ENCODE data around the gene BSN. TPM values are rescaled to one million over a fixed set of nuclear protein-coding genes. Genes with fewer than 3 reads are reported as not detected.

Gene BSN
- total RNA-seq, 4 donors from 2014 or later, result 0.11 to 0.19 (median 0.16) TPM

GRCh38 chr3:49519916-49520385 is 34.3 kb upstream of the BSN start:
- Histone ChIP-seq H3K27ac (no peak overlapping the region), H3K4me3 (no peak overlapping the region), H3K36me3 (peaks cover 0 to 68% (median 0%) of the 10 kb centered on the region in 3 donors), H3K27me3 (no peaks in the 10 kb centered on the region), H3K4me1 (peaks cover 7 to 35% (median 11%) of the 10 kb centered on the region in 3 donors), H3K9me3 (no peaks in the 10 kb centered on the region)
- no peak for DNase-seq
- no peak for TF ChIP-seq CTCF (IDR thresholded peaks at IDR 0.05)
- no peak for TF ChIP-seq POLR2A (IDR thresholded peaks at IDR 0.05)
- intact Hi-C loops (cut with DNase I), result no loop called here
- 86 to 100% methylated on average over 1 to 2 of the region's 2 CpGs for WGBS, 2 donors

- no peak for TF ChIP-seq CTCF (IDR thresholded peaks at IDR 0.05)
- no peak for TF ChIP-seq POLR2A (IDR thresholded peaks at IDR 0.05)
- H3K27me3 ChIP-seq, result no peaks in the 10 kb centered on the region
- H3K4me1 ChIP-seq, result peaks cover 7 to 38% (median 11%) of the 10 kb centered on the region in 3 donors
- DNase-seq, result no peak
- intact Hi-C loops (cut with DNase I), result no loop called here
- no peak overlapping the region for H3K4me3 ChIP-seq
- H3K9me3 ChIP-seq, result no peaks in the 10 kb centered on the region
- H3K36me3 ChIP-seq, result peaks cover 0 to 30% (median 0%) of the 10 kb centered on the region in 3 donors
- peak overlapping the region; percentile 19 to 63 (median 38) for H3K27ac ChIP-seq
- WGBS, 2 donors, result 32 to 48% methylated on average over 5 of the region's 5 CpGs
Measured at GRCh38 chr3:49523756-49524747, 30.2 kb upstream of the BSN start.

- Histone ChIP-seq H3K9me3 (no peaks in the 10 kb centered on the region), H3K4me3 (no peak overlapping the region), H3K4me1 (peaks cover 0 to 9% (median 3%) of the 10 kb centered on the region in 3 donors), H3K36me3 (peaks cover 8 to 51% (median 29%) of the 10 kb centered on the region in 3 donors), H3K27me3 (no peaks in the 10 kb centered on the region), H3K27ac (no peak overlapping the region)
- TF ChIP-seq CTCF (IDR thresholded peaks at IDR 0.05) (no peak), POLR2A (IDR thresholded peaks at IDR 0.05) (no peak)
- DNase-seq, result no peak
- intact Hi-C loops (cut with DNase I), result no loop called here
Measured at GRCh38 chr3:49529567-49529966, 24.7 kb upstream of the BSN start.

- H3K27ac ChIP-seq, result no peak overlapping the region
- H3K27me3 ChIP-seq, result no peaks in the 10 kb centered on the region
- intact Hi-C loops (cut with DNase I), result no loop called here
- no peak for DNase-seq
- TF ChIP-seq CTCF (IDR thresholded peaks at IDR 0.05) (no peak), POLR2A (IDR thresholded peaks at IDR 0.05) (no peak)
- peaks cover 0 to 9% (median 0%) of the 10 kb centered on the region in 3 donors for H3K4me1 ChIP-seq
- H3K9me3 ChIP-seq, result no peaks in the 10 kb centered on the region
- peaks cover 8 to 50% (median 29%) of the 10 kb centered on the region in 3 donors for H3K36me3 ChIP-seq
- 78 to 81% methylated on average over 4 to 5 of the region's 5 CpGs for WGBS, 2 donors
- H3K4me3 ChIP-seq, result no peak overlapping the region
Measured at GRCh38 chr3:49530231-49530630, 24.0 kb upstream of the BSN start.

GRCh38 chr3:49530701-49531100 is 23.6 kb upstream of the BSN start:
- TF ChIP-seq POLR2A (IDR thresholded peaks at IDR 0.05) (no peak), CTCF (IDR thresholded peaks at IDR 0.05) (no peak)
- intact Hi-C loops (cut with DNase I), result no loop called here
- Histone ChIP-seq H3K27ac (no peak overlapping the region), H3K27me3 (no peaks in the 10 kb centered on the region), H3K4me3 (no peak overlapping the region), H3K4me1 (peaks cover 0 to 8% (median 0%) of the 10 kb centered on the region in 3 donors), H3K36me3 (peaks cover 8 to 50% (median 29%) of the 10 kb centered on the region in 3 donors), H3K9me3 (no peaks in the 10 kb centered on the region)
- WGBS, 2 donors, result 79 to 100% methylated on average over 1 to 5 of the region's 8 CpGs
- no peak for DNase-seq
